AG04450 (cell line): ENCODE measurements around the gene CRTC2. TPM values are rescaled to one million over a fixed set of nuclear protein-coding genes. Genes with fewer than 3 reads are reported as not detected.
A peak's percentile ranks its signal among the peaks of the same experiment; 100 is the strongest.

ENCODE experiments used
- CTCF ChIA-PET: fragments of 300-600, 350-600 bp; formaldehyde crosslinking; extraction: SDS; loops from one replicate; lab custom pipeline; 2022; ENCODE audit warnings: antibody characterized with exemption, inconsistent platforms; lab: Charles Lee
- POLR2A ChIA-PET: fragments of 350-600 bp; formaldehyde crosslinking; extraction: SDS; loops from one replicate; lab custom pipeline; 2021; ENCODE audit warnings: antibody characterized with exemption, inconsistent platforms; lab: Yijun Ruan, JAX
- DNase-seq: peaks from one replicate; pipeline ENCODE4 v3.0.0-alpha.2; 2011; ENCODE audit warnings: low read depth, low spot score
- H3K27ac ChIP-seq: one replicate; pipeline ENCODE4 v1.5.1; 2012; ENCODE audit warnings: low read depth, low read length, control low read depth
- H3K27me3 ChIP-seq: one replicate; pipeline ENCODE4 v1.6.0; 2012; ENCODE audit warnings: low read length; ENCODE audit not compliant: control insufficient read depth, insufficient read depth
- H3K4me3 ChIP-seq: 2 replicates; pipeline ENCODE4 v1.5.1; 2011; ENCODE audit warnings: mild to moderate bottlenecking, low read depth, low read length, control low read depth
- H3K9me3 ChIP-seq: 2 replicates; pipeline ENCODE4 v1.5.1; 2012; ENCODE audit warnings: low read length; ENCODE audit not compliant: control insufficient read depth, insufficient read depth
- CTCF ChIP-seq: IDR thresholded peaks from 2 replicates; pipeline ENCODE4 v1.5.1; 2011; ENCODE audit warnings: low read depth, low read length, control low read depth, inconsistent platforms
- polyA plus RNA-seq: library from polyadenylated mRNA; depleted of rRNA; stranded (reverse); fragments of >200 nt; gene quantifications from 2 replicates; pipeline ENCODE4 v1.2.3, GENCODE V29; 2011

Gene CRTC2
- polyA plus RNA-seq, 1 experiment: 12.7 TPM

GRCh38 chr1:153973071-153973470, 14.7 kb upstream of the CRTC2 start:
- POLR2A ChIA-PET: no interaction called here
- Histone ChIP-seq H3K27me3 (no peaks in the 10 kb centered on the region), H3K4me3 (no peak overlapping the region), H3K9me3 (no peaks in the 10 kb centered on the region; the same call in 1 of the 2 replicates), H3K27ac (no peak overlapping the region)
- CTCF ChIA-PET: interaction anchor here (1.5 kb wide), 1 partner anchor 14 kb away, joined by 4 read pairs; no protein-coding TSS in a partner anchor
- no peak for DNase-seq
- TF ChIP-seq CTCF: no peak

GRCh38 chr1:153970346-153970745, 11.9 kb upstream of the CRTC2 start:
- Histone ChIP-seq H3K9me3 (no peaks in the 10 kb centered on the region), H3K27ac (no peak overlapping the region), H3K27me3 (no peaks in the 10 kb centered on the region), H3K4me3 (no peak overlapping the region)
- ChIA-PET POLR2A (no interaction called here), CTCF (no interaction called here)
- DNase-seq: no peak
- no peak for TF ChIP-seq CTCF

GRCh38 chr1:153968972-153969371, 10.6 kb upstream of the CRTC2 start:
- no peak for TF ChIP-seq CTCF
- no peaks in the 10 kb centered on the region for H3K9me3 ChIP-seq
- no peak for DNase-seq
- CTCF ChIA-PET: interaction anchor here (4.8 kb wide), 1 partner anchor 18 kb away, joined by 31 read pairs; the partner anchor contains the start of gene RAB13
- H3K27ac ChIP-seq: no peak overlapping the region
- H3K27me3 ChIP-seq: no peaks in the 10 kb centered on the region
- H3K4me3 ChIP-seq: no peak overlapping the region
- POLR2A ChIA-PET: interaction anchor here (3.9 kb wide), 1 partner anchor 9 kb away, joined by 39 read pairs; the partner anchor contains the start of gene JTB

- no peak overlapping the region for H3K27ac ChIP-seq
- no peak for DNase-seq
- no peak for TF ChIP-seq CTCF
- H3K9me3 ChIP-seq: no peaks in the 10 kb centered on the region
- ChIA-PET CTCF (interaction anchor here (1.5 to 4.8 kb wide), 4 partner anchors 9 to 147 kb away, joined by 3 to 31 read pairs (median 18); partner anchors contain the start of genes JTB and RAB13), POLR2A (interaction anchor here (1.2 to 3.9 kb wide), 2 partner anchors 9 to 22 kb away, joined by 5 to 39 read pairs; partner anchors contain the start of genes DENND4B and JTB)
- H3K4me3 ChIP-seq: peak overlapping the region; percentile 75
- no peaks in the 10 kb centered on the region for H3K27me3 ChIP-seq
Measured at GRCh38 chr1:153968408-153968807, 10.0 kb upstream of the CRTC2 start.

- POLR2A ChIA-PET: interaction anchor here (0.7 to 3.9 kb wide), 8 partner anchors 10 to 1216 kb away, joined by 3 to 39 read pairs (median 12); partner anchors contain the start of genes CHTOP, CRTC2, DENND4B and JTB
- peak overlapping the region; percentile 31 for H3K27ac ChIP-seq
Measured at GRCh38 chr1:153968000-153968363, 9.6 kb upstream of the CRTC2 start.

More at GRCh38 chr1:153968000-153968363, 9.6 kb upstream of the CRTC2 start:
- DNase-seq: no peak
- Histone ChIP-seq H3K4me3 (peak overlapping the region; percentile 75), H3K9me3 (no peaks in the 10 kb centered on the region), H3K27me3 (no peaks in the 10 kb centered on the region)
- TF ChIP-seq CTCF: no peak
- CTCF ChIA-PET: interaction anchor here (1.2 to 4.8 kb wide), 5 partner anchors 10 to 146 kb away, joined by 3 to 31 read pairs (median 6); partner anchors contain the start of genes JTB, RAB13 and RPS27
